Peyer's patch (tissue), 4 donors: ENCODE data around the gene MEGF10. TPM values are rescaled to one million over a fixed set of nuclear protein-coding genes. Genes with fewer than 3 reads are reported as not detected.

ENCODE experiments used
- DNase-seq, 3 donors: peaks; one replicate each; pipeline ENCODE4 v3.0.0-alpha.2; 2017 to 2019
- H3K27ac ChIP-seq, 4 donors: fragments of 200-600 bp; sonication (generic); one replicate each; pipeline ENCODE4 v1.5.1; 2016 to 2019
- H3K27me3 ChIP-seq, 2 donors: fragments of 200-600 bp; sonication (generic); one replicate each; pipeline ENCODE4 v1.5.1; 2019
- H3K36me3 ChIP-seq, 3 donors: fragments of 200-600 bp; sonication (generic); one replicate each; pipeline ENCODE4 v1.5.1; 2016 to 2019
- H3K4me1 ChIP-seq, 4 donors: fragments of 200-600 bp; sonication (generic); one replicate each; pipeline ENCODE4 v1.5.1; 2016 to 2019
- H3K4me3 ChIP-seq, 4 donors: fragments of 200-600 bp; sonication (generic); 1 replicate in 3 of 4; 2 replicates in 1 of 4; pipeline ENCODE4 v1.5.1; 2016 to 2019; ENCODE audit warnings: mild to moderate bottlenecking in 1 of 4
- H3K9me3 ChIP-seq, 4 donors: fragments of 200-600 bp; sonication (generic); one replicate each; pipeline ENCODE4 v1.5.1; 2016 to 2019; ENCODE audit warnings: mild to moderate bottlenecking in 1 of 4
- CTCF ChIP-seq, 6 experiments: fragments of 450-650 bp in 4 of 6; fragments of 200-600 bp in 2 of 6; sonication (generic) in 1 of 6; IDR thresholded peaks; one replicate each; pipeline ENCODE4 v1.5.1; 2017 to 2019; ENCODE audit warnings: antibody characterized with exemption in 6 of 6, mild to moderate bottlenecking in 3 of 6, moderate library complexity in 1 of 6
- POLR2A ChIP-seq, 2 donors: fragments of 450-650 bp; IDR thresholded peaks; one replicate each; pipeline ENCODE4 v1.5.1; 2017; ENCODE audit warnings: antibody characterized with exemption in 2 of 2, mild to moderate bottlenecking in 2 of 2, moderate library complexity in 2 of 2
- total RNA-seq, 4 donors: library from RNA; depleted of rRNA; stranded (reverse); fragments of >200 nt; gene quantifications; one replicate each; pipeline ENCODE4 v1.1.0, GENCODE V29; 2016

MEGF10 gene
- total RNA-seq, 4 donors from 2014 or later = 0.13 to 2.5 (median 0.19) TPM; not detected in 1

- no peaks in the 10 kb centered on the region for H3K9me3 ChIP-seq
- no peak for DNase-seq
- no peak overlapping the region for H3K4me3 ChIP-seq
- no peaks in the 10 kb centered on the region for H3K27me3 ChIP-seq
- H3K4me1 ChIP-seq = no peaks in the 10 kb centered on the region
- H3K36me3 ChIP-seq = no peaks in the 10 kb centered on the region
- no peak overlapping the region for H3K27ac ChIP-seq
- TF ChIP-seq CTCF (IDR thresholded peaks at IDR 0.05) (no peak), POLR2A (IDR thresholded peaks at IDR 0.05) (no peak)
Measured at GRCh38 chr5:127447827-127448226, 157.2 kb downstream of the MEGF10 start.

GRCh38 chr5:127450046-127450445 is 159.4 kb downstream of the MEGF10 start:
- H3K4me1 ChIP-seq = no peaks in the 10 kb centered on the region
- no peak for DNase-seq
- no peaks in the 10 kb centered on the region for H3K9me3 ChIP-seq
- no peaks in the 10 kb centered on the region for H3K27me3 ChIP-seq
- TF ChIP-seq POLR2A (IDR thresholded peaks at IDR 0.05) = no peak
- TF ChIP-seq CTCF (IDR thresholded peaks at IDR 0.05) = no peak
- H3K36me3 ChIP-seq = no peaks in the 10 kb centered on the region
- no peak overlapping the region for H3K4me3 ChIP-seq
- no peak overlapping the region for H3K27ac ChIP-seq

GRCh38 chr5:127451096-127451495 is 160.5 kb downstream of the MEGF10 start:
- TF ChIP-seq CTCF (IDR thresholded peaks at IDR 0.05) (no peak), POLR2A (IDR thresholded peaks at IDR 0.05) (no peak)
- H3K27ac ChIP-seq = no peak overlapping the region
- H3K36me3 ChIP-seq = no peaks in the 10 kb centered on the region
- H3K9me3 ChIP-seq = no peaks in the 10 kb centered on the region
- H3K4me3 ChIP-seq = no peak overlapping the region
- H3K27me3 ChIP-seq = no peaks in the 10 kb centered on the region
- H3K4me1 ChIP-seq = no peaks in the 10 kb centered on the region
- no peak for DNase-seq

GRCh38 chr5:127452626-127453025 is 162.0 kb downstream of the MEGF10 start:
- H3K27me3 ChIP-seq = no peaks in the 10 kb centered on the region
- no peaks in the 10 kb centered on the region for H3K4me1 ChIP-seq
- TF ChIP-seq POLR2A (IDR thresholded peaks at IDR 0.05) = no peak
- no peak for TF ChIP-seq CTCF (IDR thresholded peaks at IDR 0.05)
- no peak overlapping the region for H3K4me3 ChIP-seq
- peak in 1 of 3 donors; percentile 60 for DNase-seq
- no peaks in the 10 kb centered on the region for H3K9me3 ChIP-seq
- no peaks in the 10 kb centered on the region for H3K36me3 ChIP-seq
- H3K27ac ChIP-seq = no peak overlapping the region

GRCh38 chr5:127471211-127471610 is 180.6 kb downstream of the MEGF10 start:
- no peaks in the 10 kb centered on the region for H3K9me3 ChIP-seq

More at GRCh38 chr5:127471211-127471610, 180.6 kb downstream of the MEGF10 start:
- DNase-seq = no peak
- H3K4me3 ChIP-seq = no peak overlapping the region
- H3K36me3 ChIP-seq = no peaks in the 10 kb centered on the region
- H3K27me3 ChIP-seq = no peaks in the 10 kb centered on the region
- no peaks in the 10 kb centered on the region for H3K4me1 ChIP-seq
- TF ChIP-seq CTCF (IDR thresholded peaks at IDR 0.05) (no peak), POLR2A (IDR thresholded peaks at IDR 0.05) (no peak)
- H3K27ac ChIP-seq = no peak overlapping the region
